Measurements from ENCODE around the gene XG. TPM values are rescaled to one million over a fixed set of nuclear protein-coding genes. Genes with fewer than 3 reads are reported as not detected.
"Not testable (repeated sequence)": the region's sequence is repeated elsewhere in the genome, so short reads cannot be mapped to it uniquely, and the experiment has no call there.

Gene XG
- total and polyA plus RNA-seq, 8 donors, result 0.17 to 1.6 (median 0.41) TPM

- no peak overlapping the region for H3K4me3 ChIP-seq
- no peak overlapping the region for H3K27ac ChIP-seq
- no peaks in the 10 kb centered on the region for H3K27me3 ChIP-seq
- no peak for TF ChIP-seq CTCF (IDR thresholded peaks at IDR 0.05)
- no peaks in the 10 kb centered on the region for H3K4me1 ChIP-seq
- intact Hi-C loops (cut with DNase I), result no loop called here
- H3K9me3 ChIP-seq, result no peaks in the 10 kb centered on the region
- no peak for DNase-seq
- no peak for ATAC-seq
- no peaks in the 10 kb centered on the region for H3K36me3 ChIP-seq
Observed at GRCh38 chrX:2801223-2801622, 49.4 kb downstream of the XG start.

GRCh38 chrX:2802376-2803090 lies 50.7 kb downstream of the XG start:
- H3K4me1 ChIP-seq; ATAC-seq; H3K27ac ChIP-seq; H3K9me3 ChIP-seq; intact Hi-C loops (cut with DNase I); H3K36me3 ChIP-seq; DNase-seq; H3K4me3 ChIP-seq; H3K27me3 ChIP-seq: not testable (repeated sequence)

- H3K4me1 ChIP-seq; H3K4me3 ChIP-seq; intact Hi-C loops (cut with DNase I); H3K27me3 ChIP-seq; H3K9me3 ChIP-seq; H3K36me3 ChIP-seq; H3K27ac ChIP-seq; DNase-seq: not testable (repeated sequence)
- peak; percentile 31 for ATAC-seq
Observed at GRCh38 chrX:2803486-2803885, 51.6 kb downstream of the XG start.

- intact Hi-C loops (cut with DNase I); H3K4me3 ChIP-seq; H3K36me3 ChIP-seq; H3K27ac ChIP-seq; DNase-seq; ATAC-seq; H3K4me1 ChIP-seq; H3K27me3 ChIP-seq; H3K9me3 ChIP-seq: not testable (repeated sequence)
Observed at GRCh38 chrX:2804106-2804843, 52.4 kb downstream of the XG start.

- H3K27me3 ChIP-seq; H3K4me1 ChIP-seq; ATAC-seq; H3K27ac ChIP-seq; H3K4me3 ChIP-seq; H3K9me3 ChIP-seq; intact Hi-C loops (cut with DNase I); H3K36me3 ChIP-seq; DNase-seq: not testable (repeated sequence)
Observed at GRCh38 chrX:2804858-2805257, 53.0 kb downstream of the XG start.

GRCh38 chrX:2811271-2811670 lies 59.4 kb downstream of the XG start:
- Histone ChIP-seq H3K27ac (no peak overlapping the region), H3K9me3 (no peaks in the 10 kb centered on the region), H3K4me1 (no peaks in the 10 kb centered on the region), H3K27me3 (no peaks in the 10 kb centered on the region), H3K4me3 (no peak overlapping the region), H3K36me3 (no peaks in the 10 kb centered on the region)
- TF ChIP-seq CTCF (IDR thresholded peaks at IDR 0.05), result no peak
- no peak for ATAC-seq
- DNase-seq, result no peak
- intact Hi-C loops (cut with DNase I), result no loop called here

- H3K4me3 ChIP-seq; H3K9me3 ChIP-seq; H3K36me3 ChIP-seq; H3K4me1 ChIP-seq; H3K27me3 ChIP-seq; H3K27ac ChIP-seq; DNase-seq; intact Hi-C loops (cut with DNase I): not testable (repeated sequence)
- peak in 1 of 2 donors; percentile 52 for TF ChIP-seq CTCF (IDR thresholded peaks at IDR 0.05)
- ATAC-seq, result peak; percentile 96
Observed at GRCh38 chrX:2812161-2812907, 60.5 kb downstream of the XG start.
